Measurements from ENCODE around the gene GGACT. TPM values are rescaled to one million over a fixed set of nuclear protein-coding genes. Genes with fewer than 3 reads are reported as not detected.

Gene GGACT
- total and polyA plus RNA-seq, 2 experiments from 2014 or later = 0.24 to 1.0 TPM

GRCh38 chr13:100523411-100523810 is 65.2 kb downstream of the GGACT start:
- Histone ChIP-seq H3F3A (replicated peaks; ENCODE audit: low read depth) (peaks cover 2% of the 10 kb centered on the region; the same call in 1 of the 2 replicates), H3K9me2 (ENCODE audit: insufficient read depth) (no peaks in the 10 kb centered on the region), H2AFZ (no peak overlapping the region), H3K79me2 (replicated peaks; ENCODE audit: insufficient read depth) (no peaks in the 10 kb centered on the region), H3K4me3 (no peak overlapping the region), H3K4me2 (no peak overlapping the region), H3K36me3 (ENCODE audit: insufficient read depth) (no peaks in the 10 kb centered on the region), H3K27ac (ENCODE audit: low read depth) (no peak overlapping the region), H4K20me1 (replicated peaks; ENCODE audit: insufficient read depth) (no peaks in the 10 kb centered on the region), H3K27me3 (ENCODE audit: insufficient read depth) (no peaks in the 10 kb centered on the region), H3K4me1 (ENCODE audit: insufficient read depth) (peaks cover 38% of the 10 kb centered on the region)
- no peak for TF ChIP-seq POLR2AphosphoS5 (IDR thresholded peaks at IDR 0.05; ENCODE audit: low read depth)
- TF ChIP-seq ZNF331 (CRISPR knock-in tag; IDR thresholded peaks at IDR 0.05; ENCODE audit: low read depth) = no peak
- no peak for TF ChIP-seq NANOG (IDR thresholded peaks at IDR 0.05; ENCODE audit: borderline replicate concordance)
- no peak for TF ChIP-seq STAT1 (IDR thresholded peaks at IDR 0.05; ENCODE audit: unreplicated experiment)
- no peak for TF ChIP-seq CTCF (conservative IDR thresholded peaks at IDR 0.05; ENCODE audit: low read depth in 2 of 2)
- no peak for TF ChIP-seq CREB1 (CRISPR knock-in tag; IDR thresholded peaks at IDR 0.05; ENCODE audit: low read depth)
- TF ChIP-seq EZH2phosphoT487 (IDR thresholded peaks at IDR 0.05; ENCODE audit: unreplicated experiment) = no peak
- TF ChIP-seq EZH2 (IDR thresholded peaks at IDR 0.05; ENCODE audit: low read depth, unreplicated experiment) = no peak
- TF ChIP-seq ETS1 (IDR thresholded peaks at IDR 0.05) = no peak
- no peak for TF ChIP-seq ZNF462 (CRISPR knock-in tag; IDR thresholded peaks at IDR 0.05)
- no peak for TF ChIP-seq JUNB (IDR thresholded peaks at IDR 0.05; ENCODE audit: unreplicated experiment)
- TF ChIP-seq ZNF114 (CRISPR knock-in tag; IDR thresholded peaks at IDR 0.05) = no peak
- no peak for TF ChIP-seq REST (IDR thresholded peaks at IDR 0.05; ENCODE audit: unreplicated experiment)
- peaks cover 7% of the 10 kb centered on the region; the same call in 2 of the 3 replicates for H3K36me3 Mint-ChIP-seq (ENCODE audit: low read depth)
- peaks cover 14% of the 10 kb centered on the region for H3K27me3 Mint-ChIP-seq (ENCODE audit: insufficient read depth, low read depth, poor library complexity)
- no peak for ATAC-seq
- no peak overlapping the region for H3K27ac Mint-ChIP-seq
- no peak for DNase-seq (ENCODE audit: low spot score)
- no peaks in the 10 kb centered on the region; the same call in 2 of the 3 replicates for H3K9me3 Mint-ChIP-seq
- H3K4me3 Mint-ChIP-seq = no peak overlapping the region
- peaks cover 56% of the 10 kb centered on the region for H3K4me1 Mint-ChIP-seq

Measured in GM23338 (cell line).